DND-41 (cell line): ENCODE measurements around the gene NR2F1.

Experiments used
- ATAC-seq: fragments of 200-7000 bp; cut with Tn5 transposase; 3 replicates; pipeline ENCODE4 v1.9.1; 2021; ENCODE audit warnings: low read depth; ENCODE audit not compliant: insufficient read depth
- DNase-seq: peaks from one replicate; pipeline ENCODE4 v3.0.0-alpha.2; 2020
- H2AFZ ChIP-seq: 2 replicates; pipeline ENCODE4 v1.6.0; 2012; ENCODE audit warnings: low read depth, low read length
- H3K27ac ChIP-seq: 2 replicates; pipeline ENCODE4 v1.5.1; 2012; ENCODE audit warnings: low read length, inconsistent platforms
- H3K27me3 ChIP-seq: fragments of 200-600 bp; sonication (generic); 2 replicates; pipeline ENCODE4 v1.6.0; 2012; ENCODE audit warnings: low read length, mild to moderate bottlenecking, inconsistent platforms; ENCODE audit not compliant: insufficient read depth, poor library complexity
- H3K36me3 ChIP-seq: 2 replicates; pipeline ENCODE4 v1.5.1; 2012; ENCODE audit warnings: low read length, inconsistent platforms; ENCODE audit not compliant: insufficient read depth
- H3K4me1 ChIP-seq: 2 replicates; pipeline ENCODE4 v1.5.1; 2012; ENCODE audit warnings: mild to moderate bottlenecking, low read length; ENCODE audit not compliant: insufficient read depth
- H3K4me2 ChIP-seq: 2 replicates; pipeline ENCODE4 v1.6.0; 2012; ENCODE audit warnings: mild to moderate bottlenecking, moderate library complexity, low read length, inconsistent platforms; ENCODE audit not compliant: insufficient read depth
- H3K4me3 ChIP-seq, 2 experiments: fragments of 200-600 bp in 1 of 2; shearing (Covaris generic) in 1 of 2; 2 replicates each; pipeline ENCODE4 v1.5.1; 2012 to 2016; ENCODE audit warnings: inconsistent platforms in 2 of 2, low read length in 2 of 2, mild to moderate bottlenecking in 2 of 2, low read depth in 1 of 2, moderate library complexity in 1 of 2
- H3K79me2 ChIP-seq: 2 replicates; pipeline ENCODE4 v1.6.0; 2012; ENCODE audit warnings: low read length, inconsistent platforms; ENCODE audit not compliant: insufficient read depth
- H3K9ac ChIP-seq: 2 replicates; pipeline ENCODE4 v1.6.0; 2012; ENCODE audit warnings: low read depth, mild to moderate bottlenecking, inconsistent platforms, low read length, moderate library complexity
- H3K9me3 ChIP-seq: 2 replicates; pipeline ENCODE4 v1.5.1; 2012; ENCODE audit warnings: low read length, moderate library complexity, mild to moderate bottlenecking, inconsistent platforms; ENCODE audit not compliant: insufficient read depth, severe bottlenecking
- H4K20me1 ChIP-seq: 2 replicates; pipeline ENCODE4 v1.6.0; 2012; ENCODE audit warnings: low read length; ENCODE audit not compliant: insufficient read depth
- EZH2 ChIP-seq: IDR thresholded peaks from 3 replicates; pipeline ENCODE4 v1.6.1; 2012; ENCODE audit warnings: borderline replicate concordance, low read depth, mild to moderate bottlenecking, moderate library complexity, low read length, inconsistent platforms; ENCODE audit not compliant: severe bottlenecking
- TF ChIP-seq, protein P1 (sequence below): IDR thresholded peaks from 2 replicates; pipeline ENCODE4 v1.5.1; 2012; ENCODE audit warnings: borderline replicate concordance, low read length, moderate library complexity, mild to moderate bottlenecking; ENCODE audit not compliant: poor library complexity, severe bottlenecking; ENCODE audit errors: extremely low read depth

Gene NR2F1

DNA sequence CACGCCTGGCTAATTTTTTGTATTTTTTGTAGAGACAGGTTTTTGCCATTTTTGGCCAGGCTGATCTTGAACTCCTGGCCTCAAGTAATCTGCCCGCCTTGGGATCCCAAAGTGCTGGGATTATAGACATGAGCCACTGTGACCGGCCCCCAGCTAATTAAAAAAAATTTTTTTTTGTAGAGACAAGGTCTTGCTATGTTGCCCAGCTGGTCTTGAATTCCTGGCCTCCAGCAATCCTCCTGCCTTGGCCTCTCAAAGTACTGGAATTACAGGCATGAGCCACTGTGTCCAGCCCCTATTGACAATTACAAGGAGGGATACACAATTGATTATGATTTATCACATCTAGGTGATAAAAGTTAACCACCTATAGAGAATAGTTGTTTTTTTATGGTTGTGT, 59.5 kb downstream of the NR2F1 start:
- Histone ChIP-seq H3K4me1 (no peaks in the 10 kb centered on the region), H3K9me3 (no peaks in the 10 kb centered on the region), H3K4me2 (no peak overlapping the region), H3K36me3 (no peaks in the 10 kb centered on the region), H3K79me2 (no peaks in the 10 kb centered on the region), H3K4me3 (no peak overlapping the region), H4K20me1 (no peaks in the 10 kb centered on the region), H2AFZ (no peak overlapping the region), H3K27me3 (no peaks in the 10 kb centered on the region), H3K27ac (no peak overlapping the region), H3K9ac (no peak overlapping the region)
- ATAC-seq (no peak), DNase-seq (no peak)
- TF ChIP-seq, protein P1, sequence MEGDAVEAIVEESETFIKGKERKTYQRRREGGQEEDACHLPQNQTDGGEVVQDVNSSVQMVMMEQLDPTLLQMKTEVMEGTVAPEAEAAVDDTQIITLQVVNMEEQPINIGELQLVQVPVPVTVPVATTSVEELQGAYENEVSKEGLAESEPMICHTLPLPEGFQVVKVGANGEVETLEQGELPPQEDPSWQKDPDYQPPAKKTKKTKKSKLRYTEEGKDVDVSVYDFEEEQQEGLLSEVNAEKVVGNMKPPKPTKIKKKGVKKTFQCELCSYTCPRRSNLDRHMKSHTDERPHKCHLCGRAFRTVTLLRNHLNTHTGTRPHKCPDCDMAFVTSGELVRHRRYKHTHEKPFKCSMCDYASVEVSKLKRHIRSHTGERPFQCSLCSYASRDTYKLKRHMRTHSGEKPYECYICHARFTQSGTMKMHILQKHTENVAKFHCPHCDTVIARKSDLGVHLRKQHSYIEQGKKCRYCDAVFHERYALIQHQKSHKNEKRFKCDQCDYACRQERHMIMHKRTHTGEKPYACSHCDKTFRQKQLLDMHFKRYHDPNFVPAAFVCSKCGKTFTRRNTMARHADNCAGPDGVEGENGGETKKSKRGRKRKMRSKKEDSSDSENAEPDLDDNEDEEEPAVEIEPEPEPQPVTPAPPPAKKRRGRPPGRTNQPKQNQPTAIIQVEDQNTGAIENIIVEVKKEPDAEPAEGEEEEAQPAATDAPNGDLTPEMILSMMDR: no peak
- TF ChIP-seq EZH2: no peak
